Measurements from ENCODE around the gene KLHL26. TPM values are rescaled to one million over a fixed set of nuclear protein-coding genes. Genes with fewer than 3 reads are reported as not detected.

Gene KLHL26
- total and polyA plus RNA-seq, 2 of the 13 experiments (the other 11 are each of a cell fraction or from before 2014, with no cell fraction given), result 1.5 to 1.7 TPM

- no peak; a peak in 1 of 4 replicates for TF ChIP-seq KLF16 (CRISPR knock-in tag; IDR thresholded peaks at IDR 0.05)
- no peak for TF ChIP-seq THAP9 (CRISPR knock-in tag; IDR thresholded peaks at IDR 0.05; ENCODE audit: borderline replicate concordance)
- peak; percentile 68 for TF ChIP-seq ZNF431 (CRISPR knock-in tag; IDR thresholded peaks at IDR 0.05; ENCODE audit: borderline replicate concordance, low read depth)
- peak; percentile 90 for TF ChIP-seq ZNF788 (CRISPR knock-in tag; IDR thresholded peaks at IDR 0.05; ENCODE audit: borderline replicate concordance)
- TF ChIP-seq NFYB (CRISPR knock-in tag; IDR thresholded peaks at IDR 0.05), result 0 out of 2 replicates have a peak, but pooled peaks have one; percentile 10
- 0 out of 2 replicates have a peak, but pooled peaks have one; percentile 31 for TF ChIP-seq E2F2 (CRISPR knock-in tag; IDR thresholded peaks at IDR 0.05; ENCODE audit: borderline replicate concordance)
- TF ChIP-seq MYPOP (CRISPR knock-in tag; IDR thresholded peaks at IDR 0.05), result no peak; the same call in none of the 2 replicates
- 0 out of 2 replicates have a peak, but pooled peaks have one; percentile 25 for TF ChIP-seq DMTF1 (CRISPR knock-in tag; IDR thresholded peaks at IDR 0.05)
- TF ChIP-seq SP5 (CRISPR knock-in tag; IDR thresholded peaks at IDR 0.05; ENCODE audit: borderline replicate concordance, low read depth), result peak; percentile 66
- TF ChIP-seq HINFP (CRISPR knock-in tag; IDR thresholded peaks at IDR 0.05; ENCODE audit: low read depth), result peak; percentile 66
- peak; percentile 96; the same call in 1 of the 2 replicates for TF ChIP-seq KAT7 (CRISPR knock-in tag; IDR thresholded peaks at IDR 0.05; ENCODE audit: borderline replicate concordance)
- 0 out of 2 replicates have a peak, but pooled peaks have one; percentile 46 for TF ChIP-seq ZNF773 (CRISPR knock-in tag; IDR thresholded peaks at IDR 0.05; ENCODE audit: borderline replicate concordance)
- TF ChIP-seq SRSF1 (optimal IDR thresholded peaks at IDR 0.05; ENCODE audit: low read depth, low read length), result peak; percentile 90
- peak; percentile 70; the same call in 1 of the 2 replicates for TF ChIP-seq TSC22D2 (CRISPR knock-in tag; IDR thresholded peaks at IDR 0.05; ENCODE audit: borderline replicate concordance)
- peak; percentile 92 for TF ChIP-seq ZNF3 (CRISPR knock-in tag; IDR thresholded peaks at IDR 0.05)
- no peak for TF ChIP-seq SNRNP70 (IDR thresholded peaks at IDR 0.05; ENCODE audit: low read depth, low read length)
- no peak for TF ChIP-seq TBX3 (IDR thresholded peaks at IDR 0.05; ENCODE audit: borderline replicate concordance)
- peak; percentile 79 for TF ChIP-seq PHF8 (CRISPR knock-in tag; IDR thresholded peaks at IDR 0.05)
- 0 out of 2 replicates have a peak, but pooled peaks have one; percentile 23 for TF ChIP-seq DR1 (CRISPR knock-in tag; IDR thresholded peaks at IDR 0.05)
Measured at GRCh38 chr19:18588611-18589379, 48.0 kb upstream of the KLHL26 start, which contains the start of gene REX1BD (continued).
